Activated T-helper 2 cell treated with anti-CD3 and anti-CD28 coated beads, Interferon-gamma antibody, Interleukin-2, Interleukin-4, amounts not matched to agents 10 μg/mL and 5 μg/mL and 100 μg/mL, durations not matched to agents 14 hours and 24 hours and 36 hours (primary cell): ENCODE measurements around the gene TBX21. TPM values are rescaled to one million over a fixed set of nuclear protein-coding genes. Genes with fewer than 3 reads are reported as not detected.
"Not testable (repeated sequence)": the region's sequence is repeated elsewhere in the genome, so short reads cannot be mapped to it uniquely, and the experiment has no call there.

Experiments
- DNase-seq: peaks from one replicate; pipeline ENCODE4 v3.0.0; 2021; ENCODE audit warnings: low spot score
- H3K27ac Mint-ChIP-seq: one replicate; pipeline ENCODE4 v1.8.0; 2021; ENCODE audit warnings: mixed read lengths
- H3K27me3 Mint-ChIP-seq: one replicate; pipeline ENCODE4 v1.8.0; 2021; ENCODE audit warnings: low read depth, mixed read lengths
- H3K36me3 Mint-ChIP-seq: one replicate; pipeline ENCODE4 v1.8.0; 2021; ENCODE audit warnings: low read depth, mixed read lengths
- H3K4me1 Mint-ChIP-seq: one replicate; pipeline ENCODE4 v1.8.0; 2021; ENCODE audit warnings: low read depth, mixed read lengths
- H3K4me3 Mint-ChIP-seq: one replicate; pipeline ENCODE4 v1.8.0; 2021; ENCODE audit warnings: low read depth, mild to moderate bottlenecking, moderate library complexity, mixed read lengths
- H3K9me3 Mint-ChIP-seq: one replicate; pipeline ENCODE4 v1.8.0; 2021; ENCODE audit warnings: mixed read lengths
- intact Hi-C: fragments of 100-400 bp; cut with micrococcal nuclease; formaldehyde crosslinking; loops from one replicate; pipeline ENCODE4 v1.15.1; 2023
- total RNA-seq: library from RNA; stranded (reverse); gene quantifications from 2 replicates; pipeline ENCODE4 v1.2.3, GENCODE V29; 2022

TBX21 gene
- total RNA-seq, 1 donor from 2014 or later, result 40.4 TPM

DNA sequence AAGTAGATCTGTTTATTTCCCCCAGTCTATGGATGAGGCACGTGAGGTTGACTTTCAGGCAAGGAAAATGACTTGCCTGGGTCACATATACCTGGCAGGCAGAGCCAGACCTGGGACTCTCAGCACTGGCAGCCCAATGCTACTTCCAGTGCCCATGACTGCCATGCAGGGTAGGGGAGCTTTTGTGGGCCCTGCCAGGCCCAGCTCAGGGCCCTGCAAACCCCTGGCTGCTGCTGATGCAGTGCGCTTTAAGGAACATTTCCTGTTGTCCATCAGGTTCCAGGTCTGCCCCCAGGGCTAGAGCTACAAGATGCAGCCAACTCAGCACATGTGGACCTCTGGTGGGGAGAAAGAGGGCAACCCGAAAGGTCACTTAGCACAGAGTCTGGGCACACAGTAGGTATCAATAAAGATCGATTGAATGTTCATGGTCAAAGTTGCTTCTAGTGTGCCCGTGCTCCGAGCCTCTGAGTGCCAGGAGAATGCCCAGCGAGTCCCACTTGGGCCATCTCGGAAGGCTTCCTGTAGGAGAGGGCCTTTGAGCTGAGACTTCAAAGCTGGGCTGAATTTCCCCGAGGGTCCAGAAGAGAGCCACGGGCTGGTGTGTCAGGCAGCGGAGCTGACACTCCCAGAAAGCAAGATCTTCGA, 513 bp upstream of the TBX21 start:
- intact Hi-C loops, result loop anchor here (1.0 to 5.0 kb wide), 4 partner anchors 11 to 163 kb away; no protein-coding TSS in a partner anchor
- Mint-ChIP-seq H3K4me3 (peak overlapping the region; percentile 76), H3K27me3 (no peaks in the 10 kb centered on the region), H3K4me1 (peaks cover 62% of the 10 kb centered on the region), H3K27ac (peak overlapping the region; percentile 60), H3K36me3 (peaks cover 34% of the 10 kb centered on the region), H3K9me3 (no peaks in the 10 kb centered on the region)
- no peak for DNase-seq

GRCh38 chr17:47733674-47734410, 806 bp downstream of the TBX21 start:
- Mint-ChIP-seq H3K27me3 (no peaks in the 10 kb centered on the region), H3K4me1 (peaks cover 58% of the 10 kb centered on the region), H3K27ac (peak overlapping the region; percentile 91), H3K36me3 (peaks cover 35% of the 10 kb centered on the region), H3K9me3 (no peaks in the 10 kb centered on the region), H3K4me3 (peak overlapping the region; percentile 100)
- intact Hi-C loops, result loop anchor here (1.0 to 5.0 kb wide), 4 partner anchors 13 to 161 kb away; no protein-coding TSS in a partner anchor
- no peak for DNase-seq

- H3K9me3 Mint-ChIP-seq, result no peaks in the 10 kb centered on the region
- peaks cover 49% of the 10 kb centered on the region for H3K4me1 Mint-ChIP-seq
- DNase-seq, result no peak
- H3K27ac Mint-ChIP-seq, result peak overlapping the region; percentile 72
- intact Hi-C loops, result no loop called here
- H3K36me3 Mint-ChIP-seq, result peaks cover 40% of the 10 kb centered on the region
- no peaks in the 10 kb centered on the region for H3K27me3 Mint-ChIP-seq
- peak overlapping the region; percentile 100 for H3K4me3 Mint-ChIP-seq
Observed at GRCh38 chr17:47735139-47735464, 2.1 kb downstream of the TBX21 start.

DNA sequence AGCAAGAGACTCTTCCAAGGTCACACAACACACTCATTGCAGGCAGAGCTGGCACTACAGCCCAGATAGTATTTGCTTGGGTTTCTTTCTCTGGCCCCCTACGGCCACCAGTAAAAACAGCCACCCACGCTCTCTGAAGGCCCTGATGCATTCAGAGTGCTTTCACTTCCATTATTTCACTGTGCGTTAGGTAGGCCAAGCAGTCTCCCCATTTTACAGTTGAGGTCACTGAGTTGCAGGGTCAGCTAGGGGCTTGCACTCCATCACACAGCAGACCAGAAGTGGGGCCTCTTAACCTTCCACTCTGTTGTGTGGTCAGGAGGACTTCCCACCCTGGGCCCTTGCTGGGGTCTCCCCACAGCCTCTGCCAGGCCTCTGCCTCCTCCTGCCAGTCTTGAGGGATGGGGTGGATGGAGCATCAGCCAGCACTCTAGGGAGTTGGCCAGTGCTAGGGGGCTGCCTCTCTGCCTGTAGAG, 2.5 kb downstream of the TBX21 start:
- peak overlapping the region; percentile 100 for H3K4me3 Mint-ChIP-seq
- H3K27ac Mint-ChIP-seq, result peak overlapping the region; percentile 72
- no peak for DNase-seq
- peaks cover 47% of the 10 kb centered on the region for H3K4me1 Mint-ChIP-seq
- H3K9me3 Mint-ChIP-seq, result no peaks in the 10 kb centered on the region
- peaks cover 40% of the 10 kb centered on the region for H3K36me3 Mint-ChIP-seq
- no peaks in the 10 kb centered on the region for H3K27me3 Mint-ChIP-seq
- intact Hi-C loops, result no loop called here

GRCh38 chr17:47736501-47737495, 3.8 kb downstream of the TBX21 start:
- no peaks in the 10 kb centered on the region for H3K27me3 Mint-ChIP-seq
- H3K36me3 Mint-ChIP-seq, result peaks cover 48% of the 10 kb centered on the region
- peaks cover 49% of the 10 kb centered on the region for H3K4me1 Mint-ChIP-seq
- no peaks in the 10 kb centered on the region for H3K9me3 Mint-ChIP-seq
- no peak for DNase-seq
- intact Hi-C loops, result no loop called here
- H3K4me3 Mint-ChIP-seq, result peak overlapping the region; percentile 100
- peak overlapping the region; percentile 76 for H3K27ac Mint-ChIP-seq

GRCh38 chr17:47738178-47738577, 5.1 kb downstream of the TBX21 start:
- intact Hi-C loops, result no loop called here
- H3K9me3 Mint-ChIP-seq, result no peaks in the 10 kb centered on the region
- H3K4me1 Mint-ChIP-seq, result peaks cover 39% of the 10 kb centered on the region
- H3K27me3 Mint-ChIP-seq, result no peaks in the 10 kb centered on the region
- no peak overlapping the region for H3K27ac Mint-ChIP-seq
- peaks cover 49% of the 10 kb centered on the region for H3K36me3 Mint-ChIP-seq
- no peak overlapping the region for H3K4me3 Mint-ChIP-seq
- DNase-seq, result no peak

DNA sequence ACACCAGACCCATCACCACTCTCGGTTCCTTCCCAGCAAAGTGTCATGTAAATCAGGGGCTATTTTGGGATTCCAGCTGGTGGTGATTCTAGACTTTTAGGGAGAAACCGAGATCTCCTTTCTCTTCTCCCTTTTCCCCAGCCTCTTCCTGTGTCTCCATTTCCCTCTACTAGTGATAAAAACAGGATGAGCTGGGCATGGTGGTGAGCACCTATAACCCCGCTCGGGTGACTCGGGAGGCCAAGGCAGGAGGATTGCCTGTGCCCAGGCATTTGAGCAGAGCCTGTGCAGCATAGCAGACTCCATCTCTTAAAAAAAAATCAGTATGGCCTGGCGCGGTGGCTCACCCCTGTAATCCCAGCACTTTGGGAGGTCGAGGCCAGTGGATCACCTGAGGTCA, 6.1 kb downstream of the TBX21 start:
- Mint-ChIP-seq H3K4me3 (no peak overlapping the region), H3K9me3 (no peaks in the 10 kb centered on the region), H3K27ac (no peak overlapping the region), H3K36me3 (peaks cover 49% of the 10 kb centered on the region), H3K27me3 (no peaks in the 10 kb centered on the region), H3K4me1 (peaks cover 39% of the 10 kb centered on the region)
- intact Hi-C loops, result no loop called here
- DNase-seq, result no peak

- H3K27me3 Mint-ChIP-seq, DNase-seq, H3K9me3 Mint-ChIP-seq, H3K4me3 Mint-ChIP-seq, H3K27ac Mint-ChIP-seq, intact Hi-C loops: not testable (repeated sequence)
- Mint-ChIP-seq H3K36me3 (peaks cover 47% of the 10 kb centered on the region), H3K4me1 (peaks cover 36% of the 10 kb centered on the region)
Observed at GRCh38 chr17:47739945-47740344, 6.9 kb downstream of the TBX21 start.

- Mint-ChIP-seq H3K36me3 (peaks cover 47% of the 10 kb centered on the region), H3K27me3 (no peaks in the 10 kb centered on the region), H3K9me3 (no peaks in the 10 kb centered on the region), H3K27ac (peak overlapping the region; percentile 49), H3K4me3 (no peak overlapping the region), H3K4me1 (peaks cover 25% of the 10 kb centered on the region)
- intact Hi-C loops, result no loop called here
- DNase-seq, result no peak
Observed at GRCh38 chr17:47741109-47741792, 8.2 kb downstream of the TBX21 start.

DNA sequence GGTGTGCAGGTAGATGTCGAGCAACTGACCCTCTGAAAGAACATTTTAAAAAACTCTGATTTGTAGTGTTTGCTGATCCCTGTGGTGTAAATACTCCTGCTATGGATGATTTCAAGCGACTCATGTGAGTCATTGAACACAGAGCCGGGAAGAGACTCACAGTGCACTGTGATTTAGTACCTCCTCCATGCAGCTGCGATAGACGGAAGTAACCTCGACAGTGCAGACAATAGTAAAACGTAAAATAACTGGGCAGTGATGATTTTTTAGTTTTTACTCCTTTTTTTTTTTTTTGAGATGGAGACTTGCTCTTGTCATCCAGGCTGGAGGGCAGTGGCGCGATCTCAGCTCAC, 8.7 kb downstream of the TBX21 start:
- intact Hi-C loops, result no loop called here
- DNase-seq, result no peak
- H3K4me1 Mint-ChIP-seq, result peaks cover 20% of the 10 kb centered on the region
- peaks cover 43% of the 10 kb centered on the region for H3K36me3 Mint-ChIP-seq
- H3K27me3 Mint-ChIP-seq, result no peaks in the 10 kb centered on the region
- H3K27ac Mint-ChIP-seq, result peak overlapping the region; percentile 49
- no peaks in the 10 kb centered on the region for H3K9me3 Mint-ChIP-seq
- no peak overlapping the region for H3K4me3 Mint-ChIP-seq

- DNase-seq, result no peak
- intact Hi-C loops, result no loop called here
- no peak overlapping the region for H3K4me3 Mint-ChIP-seq
- no peak overlapping the region for H3K27ac Mint-ChIP-seq
- H3K9me3 Mint-ChIP-seq, result no peaks in the 10 kb centered on the region
- H3K4me1 Mint-ChIP-seq, result peaks cover 14% of the 10 kb centered on the region
- H3K36me3 Mint-ChIP-seq, result peaks cover 40% of the 10 kb centered on the region
- no peaks in the 10 kb centered on the region for H3K27me3 Mint-ChIP-seq
Observed at GRCh38 chr17:47742319-47743181, 9.5 kb downstream of the TBX21 start.
